SK-N-SH (cell line): ENCODE results near the gene LRRC72. TPM values are rescaled to one million over a fixed set of nuclear protein-coding genes. Genes with fewer than 3 reads are reported as not detected.

Experiments
- CTCF ChIA-PET: fragments of 300-600, 350-600 bp; formaldehyde crosslinking; extraction: SDS; loops from one replicate; lab custom pipeline; 2021; lab: Yijun Ruan, JAX
- POLR2A ChIA-PET: fragments of 350-600 bp; sonication (Branson Sonifier 250); formaldehyde crosslinking; extraction: SDS; loops from one replicate; lab custom pipeline; 2020; ENCODE audit warnings: antibody characterized with exemption, inconsistent platforms; lab: Yijun Ruan, JAX
- DNase-seq: peaks from one replicate; pipeline ENCODE4 v3.0.0; 2012
- H2AFZ ChIP-seq: fragments of 200-600 bp; sonication (generic); 2 replicates; pipeline ENCODE4 v1.8.1; 2016; ENCODE audit warnings: antibody characterized with exemption, mild to moderate bottlenecking, low read depth
- H3F3A ChIP-seq: fragments of 200-600 bp; sonication (generic); replicated peaks from 2 replicates; pipeline ENCODE3; 2016; ENCODE audit warnings: antibody characterized with exemption, mild to moderate bottlenecking; ENCODE audit not compliant: insufficient read depth
- H3K27ac ChIP-seq, 2 experiments: fragments of 200-500 bp in 1 of 2; fragments of 200-600 bp in 1 of 2; sonication (Bioruptor generic) in 1 of 2; sonication (generic), shearing (Covaris generic) in 1 of 2; 2 replicates each; pipeline versions ENCODE4 v1.5.1 to v1.6.1; 2014 to 2016; ENCODE audit warnings: low read depth in 2 of 2, inconsistent platforms in 1 of 2, low read length in 1 of 2, mild to moderate bottlenecking in 1 of 2, mixed read lengths in 1 of 2
- H3K27me3 ChIP-seq: fragments of 200-600 bp; sonication (generic), shearing (Covaris generic); 2 replicates; pipeline ENCODE4 v1.6.1; 2016; ENCODE audit warnings: mixed run types; ENCODE audit not compliant: insufficient read depth
- H3K36me3 ChIP-seq, 2 experiments: fragments of 200-500 bp in 1 of 2; fragments of 200-600 bp in 1 of 2; sonication (Bioruptor generic) in 1 of 2; sonication (generic) in 1 of 2; replicated peaks in 1 of 2; 2 replicates each; pipeline versions ENCODE3 to v1.5.1; 2014 to 2016; ENCODE audit warnings: low read length in 1 of 2, mild to moderate bottlenecking in 1 of 2; ENCODE audit not compliant: insufficient read depth in 2 of 2, control insufficient read depth in 1 of 2
- H3K4me1 ChIP-seq, 2 experiments: fragments of 200-500 bp in 1 of 2; fragments of 200-600 bp in 1 of 2; sonication (Bioruptor generic) in 1 of 2; sonication (generic), shearing (Covaris generic) in 1 of 2; 2 replicates each; pipeline versions ENCODE4 v1.5.1 to v1.6.1; 2014 to 2016; ENCODE audit warnings: low read depth in 1 of 2, low read length in 1 of 2, mixed run types in 1 of 2; ENCODE audit not compliant: insufficient read depth in 2 of 2, control insufficient read depth in 1 of 2
- H3K4me2 ChIP-seq: fragments of 200-600 bp; sonication (generic), shearing (Covaris generic); 2 replicates; pipeline ENCODE4 v1.6.1; 2017; ENCODE audit warnings: mixed run types
- H3K4me3 ChIP-seq, 2 experiments: fragments of 200-500 bp in 1 of 2; fragments of 200-600 bp in 1 of 2; sonication (Bioruptor generic) in 1 of 2; sonication (generic), shearing (Covaris generic) in 1 of 2; 2 replicates each; pipeline versions ENCODE4 v1.5.1 to v1.8.1; 2014 to 2016; ENCODE audit warnings: low read depth in 2 of 2, inconsistent platforms in 1 of 2, low read length in 1 of 2, mild to moderate bottlenecking in 1 of 2, mixed read lengths in 1 of 2, moderate library complexity in 1 of 2
- H3K79me2 ChIP-seq: fragments of 200-600 bp; sonication (generic); 2 replicates; pipeline ENCODE4 v1.8.1; 2017; ENCODE audit warnings: mild to moderate bottlenecking; ENCODE audit not compliant: insufficient read depth
- H3K9ac ChIP-seq: fragments of 200-600 bp; sonication (generic); 2 replicates; pipeline ENCODE4 v1.6.1; 2017; ENCODE audit warnings: mixed run types
- H3K9me2 ChIP-seq: fragments of 200-600 bp; sonication (generic); 2 replicates; pipeline ENCODE4 v1.6.1; 2017; ENCODE audit warnings: mixed run types
- H3K9me3 ChIP-seq: fragments of 200-600 bp; sonication (generic); 2 replicates; pipeline ENCODE4 v1.6.1; 2017; ENCODE audit warnings: mixed run types, mild to moderate bottlenecking, moderate library complexity
- H4K20me1 ChIP-seq: fragments of 200-600 bp; sonication (generic); 2 replicates; pipeline ENCODE4 v1.6.1; 2017; ENCODE audit warnings: mild to moderate bottlenecking, mixed run types; ENCODE audit not compliant: insufficient read depth
- CTCF ChIP-seq: fragments of 200-600 bp; sonication (generic); IDR thresholded peaks from 2 replicates; pipeline ENCODE4 v1.6.1; 2017; ENCODE audit warnings: antibody characterized with exemption, mild to moderate bottlenecking, moderate library complexity
- ELF1 ChIP-seq: IDR thresholded peaks from 2 replicates; pipeline ENCODE4 v1.4.0; 2012
- EP300 ChIP-seq, 2 experiments: IDR thresholded peaks; 2 replicates each; pipeline versions ENCODE4 v1.4.0 to v1.6.1; 2012; ENCODE audit warnings: borderline replicate concordance in 1 of 2, low read depth in 1 of 2, low read length in 1 of 2
- FOSL2 ChIP-seq: IDR thresholded peaks from 2 replicates; pipeline ENCODE4 v1.4.0; 2012; ENCODE audit warnings: low read depth, mild to moderate bottlenecking, moderate library complexity, borderline replicate concordance
- GABPA ChIP-seq: IDR thresholded peaks from 2 replicates; pipeline ENCODE4 v1.4.0; 2012; ENCODE audit warnings: low read depth, mild to moderate bottlenecking
- GATA2 ChIP-seq: sonication (generic); formaldehyde crosslinking; IDR thresholded peaks from 2 replicates; pipeline ENCODE4 v1.5.0; 2020; ENCODE audit warnings: mild to moderate bottlenecking, missing genetic modification reagents
- JUND ChIP-seq: IDR thresholded peaks from 2 replicates; pipeline ENCODE4 v1.4.0; 2012
- MEF2A ChIP-seq: IDR thresholded peaks from 2 replicates; pipeline ENCODE4 v1.4.0; 2012; ENCODE audit warnings: low read depth, borderline replicate concordance
- MXI1 ChIP-seq: IDR thresholded peaks from 2 replicates; pipeline ENCODE4 v1.6.1; 2012; ENCODE audit warnings: mild to moderate bottlenecking, low read depth, low read length, improper control_type of control experiment
- NFIC ChIP-seq: IDR thresholded peaks from 2 replicates; pipeline ENCODE4 v1.4.0; 2012; ENCODE audit warnings: borderline replicate concordance
- NRF1 ChIP-seq: IDR thresholded peaks from 2 replicates; pipeline ENCODE4 v1.6.1; 2012; ENCODE audit warnings: low read depth, mild to moderate bottlenecking, low read length
- POLR2AphosphoS5 ChIP-seq: IDR thresholded peaks from 2 replicates; pipeline ENCODE4 v1.6.1; 2012; ENCODE audit warnings: low read depth, low read length
- RAD21 ChIP-seq: IDR thresholded peaks from 2 replicates; pipeline ENCODE4 v1.6.1; 2012; ENCODE audit warnings: mild to moderate bottlenecking, low read length
- SMC3 ChIP-seq: IDR thresholded peaks from 2 replicates; pipeline ENCODE4 v1.6.1; 2012; ENCODE audit warnings: low read depth, low read length, improper control_type of control experiment
- TAF1 ChIP-seq: IDR thresholded peaks from 2 replicates; pipeline ENCODE4 v1.6.1; 2012; ENCODE audit warnings: low read depth, mild to moderate bottlenecking, low read length, moderate library complexity, borderline replicate concordance
- TCF12 ChIP-seq: IDR thresholded peaks from 2 replicates; pipeline ENCODE4 v1.4.0; 2012
- USF2 ChIP-seq: fragments of 150-350 bp; IDR thresholded peaks from 2 replicates; pipeline ENCODE4 v1.6.1; 2017; ENCODE audit warnings: antibody characterized with exemption, low read length, low read depth, borderline replicate concordance
- YY1 ChIP-seq: IDR thresholded peaks from 2 replicates; pipeline ENCODE4 v1.4.0; 2012; ENCODE audit warnings: low read depth, mild to moderate bottlenecking
- ZBTB33 ChIP-seq: IDR thresholded peaks from 2 replicates; pipeline ENCODE4 v1.4.0; 2012; ENCODE audit warnings: low read depth, borderline replicate concordance
- WGBS: methylation state at CpG from one replicate; pipeline ENCODE4 v1.1.6; 2017; ENCODE audit warnings: low lambda C conversion rate; 5-methylcytosine and 5-hydroxymethylcytosine counted together
- polyA plus RNA-seq, 3 experiments: library from polyadenylated mRNA; depleted of rRNA; stranded (reverse); fragments of >200 nt; gene quantifications; 2 replicates each; pipeline ENCODE4 v1.2.3, GENCODE V29; 2012
- TF ChIP-seq, protein P1 (sequence below): IDR thresholded peaks from 2 replicates; pipeline ENCODE4 v1.4.0; 2012; ENCODE audit warnings: low read depth, borderline replicate concordance

LRRC72 gene
- polyA plus RNA-seq, 1 of the 3 experiments (the other 2 are of a cell fraction) = not detected

- Histone ChIP-seq H2AFZ (no peak overlapping the region), H3K79me2 (no peaks in the 10 kb centered on the region), H3K27ac (no peak overlapping the region), H3K9ac (no peak overlapping the region), H3K9me2 (0 out of 2 replicates have a peak, but pooled peaks cover 3% of the 10 kb centered on the region), H3K4me1 (peaks cover 0 to 7% of the 10 kb centered on the region in 2 experiments; a peak in 1 of 4 replicates)
- CTCF ChIA-PET = interaction anchor here (0.8 to 2.0 kb wide), 5 partner anchors 8 to 481 kb away, joined by 3 to 11 read pairs (median 4); no protein-coding TSS in a partner anchor
- TF ChIP-seq NFIC = no peak
- TF ChIP-seq ELF1 = no peak
- TF ChIP-seq MXI1 = no peak
- no peak for TF ChIP-seq ZBTB33
- TF ChIP-seq, protein P1, sequence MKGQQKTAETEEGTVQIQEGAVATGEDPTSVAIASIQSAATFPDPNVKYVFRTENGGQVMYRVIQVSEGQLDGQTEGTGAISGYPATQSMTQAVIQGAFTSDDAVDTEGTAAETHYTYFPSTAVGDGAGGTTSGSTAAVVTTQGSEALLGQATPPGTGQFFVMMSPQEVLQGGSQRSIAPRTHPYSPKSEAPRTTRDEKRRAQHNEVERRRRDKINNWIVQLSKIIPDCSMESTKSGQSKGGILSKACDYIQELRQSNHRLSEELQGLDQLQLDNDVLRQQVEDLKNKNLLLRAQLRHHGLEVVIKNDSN = no peak
- no peak for TF ChIP-seq CTCF
- TF ChIP-seq SMC3 = no peak
- no peak for TF ChIP-seq YY1
- TF ChIP-seq GABPA = no peak
- TF ChIP-seq NRF1 = no peak
- TF ChIP-seq TCF12 = no peak
- TF ChIP-seq GATA2 = no peak
- TF ChIP-seq FOSL2 = no peak
- no peak for TF ChIP-seq JUND
- TF ChIP-seq USF2 = no peak
- TF ChIP-seq EP300 (IDR thresholded peaks at IDR 0.05; ENCODE audit: borderline replicate concordance in 1 of 2, low read depth in 1 of 2, low read length in 1 of 2) = no peak
- TF ChIP-seq TAF1 = no peak
- TF ChIP-seq POLR2AphosphoS5 = no peak
- no peak for TF ChIP-seq MEF2A
- no peak for TF ChIP-seq RAD21
- TF ChIP-seq, all 33 proteins: peak for 0
- POLR2A ChIA-PET = no interaction called here
- Histone ChIP-seq H3K4me3 (no peak overlapping the region), H3K27me3 (no peaks in the 10 kb centered on the region; the same call in 1 of the 2 replicates), H3K4me2 (no peak overlapping the region), H3K36me3 (no peaks in the 10 kb centered on the region), H3K9me3 (no peaks in the 10 kb centered on the region), H4K20me1 (no peaks in the 10 kb centered on the region), H3F3A (no peaks in the 10 kb centered on the region)
- WGBS = 62% methylated on average over 4 of the region's 4 CpGs
- no peak for DNase-seq
Measured at GRCh38 chr7:16558761-16559302, 32.2 kb downstream of the LRRC72 start.
